ENCODE results near the gene SYNGR2. TPM values are rescaled to one million over a fixed set of nuclear protein-coding genes. Genes with fewer than 3 reads are reported as not detected.

The SYNGR2 gene
- total and polyA plus RNA-seq, 9 of the 15 experiments (the other 6 are each of a cell fraction or from before 2014, with no cell fraction given): 1.4 to 173 (median 87.8) TPM

GRCh38 chr17:78186692-78187595 lies 18.6 kb downstream of the SYNGR2 start, which contains the start of the genes AFMID and TK1 (continued):
- no peak for TF ChIP-seq CUX1 (CRISPR knock-in tag; IDR thresholded peaks at IDR 0.05)
- TF ChIP-seq, protein P1, sequence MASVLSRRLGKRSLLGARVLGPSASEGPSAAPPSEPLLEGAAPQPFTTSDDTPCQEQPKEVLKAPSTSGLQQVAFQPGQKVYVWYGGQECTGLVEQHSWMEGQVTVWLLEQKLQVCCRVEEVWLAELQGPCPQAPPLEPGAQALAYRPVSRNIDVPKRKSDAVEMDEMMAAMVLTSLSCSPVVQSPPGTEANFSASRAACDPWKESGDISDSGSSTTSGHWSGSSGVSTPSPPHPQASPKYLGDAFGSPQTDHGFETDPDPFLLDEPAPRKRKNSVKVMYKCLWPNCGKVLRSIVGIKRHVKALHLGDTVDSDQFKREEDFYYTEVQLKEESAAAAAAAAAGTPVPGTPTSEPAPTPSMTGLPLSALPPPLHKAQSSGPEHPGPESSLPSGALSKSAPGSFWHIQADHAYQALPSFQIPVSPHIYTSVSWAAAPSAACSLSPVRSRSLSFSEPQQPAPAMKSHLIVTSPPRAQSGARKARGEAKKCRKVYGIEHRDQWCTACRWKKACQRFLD (CRISPR knock-in tag; IDR thresholded peaks at IDR 0.05): no peak
- TF ChIP-seq ZNF644 (tag; IDR thresholded peaks at IDR 0.05; ENCODE audit: low read depth): no peak
- peak; percentile 95 for TF ChIP-seq TBP (optimal IDR thresholded peaks at IDR 0.05; ENCODE audit: low read depth, low read length)
- no peak for TF ChIP-seq FOXK1 (CRISPR knock-in tag; IDR thresholded peaks at IDR 0.05; ENCODE audit: borderline replicate concordance)
- TF ChIP-seq STAT5A (IDR thresholded peaks at IDR 0.05; ENCODE audit: borderline replicate concordance, low read length): no peak
- no peak for TF ChIP-seq ATF2 (CRISPR knock-in tag; IDR thresholded peaks at IDR 0.05)
- no peak for TF ChIP-seq ELF2 (CRISPR knock-in tag; IDR thresholded peaks at IDR 0.05)

All from K562 (cell line).